ENCODE results near the gene APOBEC3F. TPM values are rescaled to one million over a fixed set of nuclear protein-coding genes. Genes with fewer than 3 reads are reported as not detected.
"Not testable (repeated sequence)": the region's sequence is repeated elsewhere in the genome, so short reads cannot be mapped to it uniquely, and the experiment has no call there.

The APOBEC3F gene
- total RNA-seq, 4 donors from 2014 or later = 2.6 to 6.8 (median 4.8) TPM; not detected in 1

DNA sequence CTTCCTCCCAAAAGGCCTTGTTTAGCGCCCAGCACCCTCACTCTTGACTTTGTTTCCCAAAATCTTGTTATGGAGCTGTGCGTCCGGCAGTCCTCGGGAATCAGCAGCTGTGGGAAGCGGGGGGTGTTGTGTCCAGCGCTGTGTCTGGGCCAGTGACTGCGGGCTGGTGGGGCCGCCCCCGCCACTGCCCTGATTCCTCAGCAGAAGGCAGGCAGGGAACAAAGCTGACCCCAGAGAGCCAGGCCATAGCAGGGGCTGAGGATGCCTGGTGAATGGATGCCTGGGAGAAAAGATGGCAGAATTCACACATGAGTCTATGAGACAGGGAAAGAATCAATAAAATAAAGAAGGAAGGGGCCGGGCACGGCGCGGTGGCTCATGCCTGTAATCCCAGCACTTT is 24.1 kb upstream of the APOBEC3F start:
- Histone ChIP-seq H3K27ac (no peak overlapping the region), H3K36me3 (no peaks in the 10 kb centered on the region), H3K9me3 (no peaks in the 10 kb centered on the region), H3K4me3 (no peak overlapping the region), H3K27me3 (no peaks in the 10 kb centered on the region), H3K4me1 (peaks cover 8 to 30% (median 20%) of the 10 kb centered on the region in 4 donors)
- intact Hi-C loops (cut with DNase I; ENCODE audit: low total_unique reads) = no loop called here
- 97 to 100% methylated on average over 1 to 13 of the region's 13 CpGs for WGBS, 2 donors (ENCODE audit: low coverage in 1 of 2)
- no peak for TF ChIP-seq EP300 (IDR thresholded peaks at IDR 0.05; ENCODE audit: low read depth)
- TF ChIP-seq, protein P1, sequence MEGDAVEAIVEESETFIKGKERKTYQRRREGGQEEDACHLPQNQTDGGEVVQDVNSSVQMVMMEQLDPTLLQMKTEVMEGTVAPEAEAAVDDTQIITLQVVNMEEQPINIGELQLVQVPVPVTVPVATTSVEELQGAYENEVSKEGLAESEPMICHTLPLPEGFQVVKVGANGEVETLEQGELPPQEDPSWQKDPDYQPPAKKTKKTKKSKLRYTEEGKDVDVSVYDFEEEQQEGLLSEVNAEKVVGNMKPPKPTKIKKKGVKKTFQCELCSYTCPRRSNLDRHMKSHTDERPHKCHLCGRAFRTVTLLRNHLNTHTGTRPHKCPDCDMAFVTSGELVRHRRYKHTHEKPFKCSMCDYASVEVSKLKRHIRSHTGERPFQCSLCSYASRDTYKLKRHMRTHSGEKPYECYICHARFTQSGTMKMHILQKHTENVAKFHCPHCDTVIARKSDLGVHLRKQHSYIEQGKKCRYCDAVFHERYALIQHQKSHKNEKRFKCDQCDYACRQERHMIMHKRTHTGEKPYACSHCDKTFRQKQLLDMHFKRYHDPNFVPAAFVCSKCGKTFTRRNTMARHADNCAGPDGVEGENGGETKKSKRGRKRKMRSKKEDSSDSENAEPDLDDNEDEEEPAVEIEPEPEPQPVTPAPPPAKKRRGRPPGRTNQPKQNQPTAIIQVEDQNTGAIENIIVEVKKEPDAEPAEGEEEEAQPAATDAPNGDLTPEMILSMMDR (IDR thresholded peaks at IDR 0.05) = no peak
- DNase-seq = no peak
- in situ Hi-C loops (cut with MboI; ENCODE audit: low pct_ligation_motif_present in 1 of 4, low pct_unique_long_range_greater_than_20kb in 1 of 4, low sequenced_read_pairs in 3 of 4) = loop anchor here in 2 of 4 donors (25.0 kb wide), 2 partner anchors 96 to 296 kb away; partner anchors contain the start of gene RPL3 (in 2 of the 2)

DNA sequence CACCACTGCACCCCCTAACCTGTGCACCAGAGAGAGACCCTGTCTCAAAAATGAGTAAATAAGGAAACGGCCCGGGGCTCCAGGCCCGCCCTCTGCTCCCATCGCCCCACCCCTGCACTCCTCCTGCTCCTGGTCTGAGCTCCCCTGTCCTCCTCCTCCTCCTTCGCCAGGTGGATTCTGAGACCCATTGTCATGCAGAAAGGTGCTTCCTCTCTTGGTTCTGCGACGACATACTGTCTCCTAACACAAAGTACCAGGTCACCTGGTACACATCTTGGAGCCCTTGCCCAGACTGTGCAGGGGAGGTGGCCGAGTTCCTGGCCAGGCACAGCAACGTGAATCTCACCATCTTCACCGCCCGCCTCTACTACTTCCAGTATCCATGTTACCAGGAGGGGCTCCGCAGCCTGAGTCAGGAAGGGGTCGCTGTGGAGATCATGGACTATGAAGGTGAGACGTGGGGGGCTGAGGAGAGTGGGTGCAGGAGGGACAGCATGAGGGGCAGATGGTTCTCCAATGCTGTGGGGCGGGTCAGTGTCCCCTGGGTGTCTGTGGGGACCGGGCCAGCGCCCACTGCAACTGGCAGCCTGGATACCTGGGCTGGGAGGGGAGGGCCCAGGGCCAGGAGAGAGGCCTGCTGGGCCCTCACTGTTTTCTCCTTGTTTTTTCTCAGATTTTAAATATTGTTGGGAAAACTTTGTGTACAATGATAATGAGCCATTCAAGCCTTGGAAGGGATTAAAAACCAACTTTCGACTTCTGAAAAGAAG is 22.9 kb upstream of the APOBEC3F start:
- intact Hi-C loops (cut with DNase I; ENCODE audit: low total_unique reads) = no loop called here
- Histone ChIP-seq H3K9me3 (no peaks in the 10 kb centered on the region), H3K27ac (no peak overlapping the region), H3K4me3 (no peak overlapping the region), H3K36me3 (no peaks in the 10 kb centered on the region), H3K27me3 (no peaks in the 10 kb centered on the region), H3K4me1 (peaks cover 14 to 40% (median 26%) of the 10 kb centered on the region in 4 donors)
- 83 to 86% methylated on average over 7 to 18 of the region's 18 CpGs for WGBS, 2 donors (ENCODE audit: low coverage in 1 of 2)
- no peak for DNase-seq
- TF ChIP-seq POLR2A (IDR thresholded peaks at IDR 0.05) (no peak), POLR2AphosphoS5 (IDR thresholded peaks at IDR 0.05) (no peak), EP300 (IDR thresholded peaks at IDR 0.05; ENCODE audit: low read depth) (no peak)
- TF ChIP-seq, protein P1 (IDR thresholded peaks at IDR 0.05) = no peak
- in situ Hi-C loops (cut with MboI; ENCODE audit: low pct_ligation_motif_present in 1 of 4, low pct_unique_long_range_greater_than_20kb in 1 of 4, low sequenced_read_pairs in 3 of 4) = loop anchor here in 2 of 4 donors (25.0 kb wide), 2 partner anchors 95 to 295 kb away; partner anchors contain the start of gene RPL3 (in 2 of the 2)

DNA sequence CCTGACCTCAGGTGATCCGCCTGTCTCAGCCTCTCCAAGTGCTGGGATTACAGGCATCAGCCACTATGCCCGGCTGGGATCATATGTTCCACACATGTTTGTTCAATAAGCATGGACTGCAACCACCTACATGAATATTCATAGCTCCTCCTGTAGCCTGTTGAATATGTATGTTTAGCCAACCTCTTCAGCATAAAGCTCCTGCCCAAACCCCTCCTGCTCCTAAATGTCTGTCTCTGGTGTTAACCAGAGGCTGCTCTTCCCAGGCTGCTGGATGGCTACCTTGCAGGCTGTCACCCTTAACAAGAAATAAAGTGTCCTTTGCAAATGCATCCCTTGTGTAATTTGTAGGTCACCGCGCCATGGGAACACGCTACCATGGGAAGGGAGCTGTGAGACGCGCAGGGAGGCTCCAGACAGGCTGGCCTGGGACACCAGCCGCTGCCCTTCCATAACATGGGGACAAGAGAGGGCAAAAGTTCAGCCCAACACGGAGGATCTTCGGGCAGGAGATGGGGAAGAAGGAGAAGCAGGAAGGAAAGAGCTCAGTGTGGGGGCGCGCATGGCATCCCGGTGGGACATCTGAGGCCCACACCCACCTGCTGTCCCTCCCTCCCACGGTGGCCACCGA is 20.5 kb upstream of the APOBEC3F start:
- H3K36me3 ChIP-seq; DNase-seq; intact Hi-C loops (cut with DNase I; ENCODE audit: low total_unique reads); H3K9me3 ChIP-seq; H3K27me3 ChIP-seq: not testable (repeated sequence)
- in situ Hi-C loops (cut with MboI; ENCODE audit: low pct_ligation_motif_present in 1 of 4, low pct_unique_long_range_greater_than_20kb in 1 of 4, low sequenced_read_pairs in 3 of 4) = loop anchor here in 2 of 4 donors (25.0 kb wide), 2 partner anchors 92 to 292 kb away; partner anchors contain the start of gene RPL3 (in 2 of the 2)
- Histone ChIP-seq H3K4me1 (peaks cover 10 to 25% (median 16%) of the 10 kb centered on the region in 4 donors), H3K4me3 (peak overlapping the region in 3 of 4 donors; percentile 19 to 61 (median 40)), H3K27ac (peak overlapping the region; percentile 82 to 91 (median 89))
- WGBS, 2 donors (ENCODE audit: low coverage in 1 of 2) = 39 to 53% methylated on average over 8 to 15 of the region's 15 CpGs

DNA sequence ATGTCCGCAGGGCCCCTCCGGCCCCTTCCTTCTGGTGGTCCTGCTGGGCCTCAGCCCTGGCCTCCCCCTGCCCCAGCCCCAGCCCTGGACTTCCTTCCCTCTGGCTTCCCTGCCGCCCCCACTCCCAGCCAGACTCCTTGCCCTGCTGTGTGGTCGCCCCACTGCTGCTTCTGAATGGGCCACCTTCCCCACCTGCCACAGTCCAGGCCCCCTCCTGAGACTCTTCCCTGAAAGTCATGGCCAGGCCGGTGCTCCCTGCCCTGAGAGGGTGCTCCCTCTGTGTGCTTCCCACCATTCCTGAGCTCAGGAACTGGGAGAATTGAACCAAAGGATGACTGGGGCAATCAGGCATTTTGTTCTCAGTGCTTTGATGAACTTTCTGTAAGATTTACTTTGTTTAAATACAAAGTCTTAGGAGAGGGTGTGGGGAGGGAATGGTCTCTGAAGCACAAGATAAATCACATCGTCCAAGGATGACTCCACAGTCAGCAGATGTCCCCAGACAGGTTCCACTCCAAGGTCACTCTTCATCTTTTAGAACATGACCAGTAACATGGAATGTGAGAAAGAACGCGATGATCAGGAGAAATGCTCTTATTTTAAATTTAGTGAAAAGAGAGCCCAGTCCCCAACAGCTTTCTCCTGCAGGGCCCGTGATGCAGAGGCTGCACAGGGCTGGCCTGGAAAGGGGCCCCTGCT is 19.0 kb upstream of the APOBEC3F start:
- TF ChIP-seq POLR2A (IDR thresholded peaks at IDR 0.05) = no peak
- TF ChIP-seq, protein P1 (IDR thresholded peaks at IDR 0.05) = no peak
- no peak for TF ChIP-seq EP300 (IDR thresholded peaks at IDR 0.05; ENCODE audit: low read depth)
- TF ChIP-seq POLR2AphosphoS5 (IDR thresholded peaks at IDR 0.05) = no peak
- Histone ChIP-seq H3K4me3 (peak overlapping the region; percentile 37 to 61 (median 46)), H3K36me3 (no peaks in the 10 kb centered on the region), H3K27me3 (no peaks in the 10 kb centered on the region), H3K27ac (peak overlapping the region; percentile 82 to 91 (median 89)), H3K4me1 (peaks cover 5 to 19% (median 14%) of the 10 kb centered on the region in 4 donors), H3K9me3 (no peaks in the 10 kb centered on the region)
- WGBS, 2 donors (ENCODE audit: low coverage in 1 of 2) = 36 to 61% methylated on average over 4 to 9 of the region's 9 CpGs
- DNase-seq = peak; percentile 19
- intact Hi-C loops (cut with DNase I; ENCODE audit: low total_unique reads) (no loop called here), in situ Hi-C loops (cut with MboI; ENCODE audit: low pct_ligation_motif_present in 1 of 4, low pct_unique_long_range_greater_than_20kb in 1 of 4, low sequenced_read_pairs in 3 of 4) (loop anchor here in 2 of 4 donors (25.0 kb wide), 2 partner anchors 91 to 291 kb away; partner anchors contain the start of gene RPL3 (in 2 of the 2))
